Breast epithelium (tissue), 3 donors: ENCODE results near the gene CLSTN2.

ENCODE experiments used
- POLR2A ChIP-seq: fragments of 450-650 bp; IDR thresholded peaks from one replicate; pipeline ENCODE4 v1.6.1; 2016; ENCODE audit warnings: antibody characterized with exemption, mild to moderate bottlenecking, moderate library complexity
- TF ChIP-seq, protein P1 (sequence below), 3 donors: fragments of 450-650 bp; IDR thresholded peaks; one replicate each; pipeline ENCODE4 v1.5.1; 2016 to 2017; ENCODE audit warnings: antibody characterized with exemption in 3 of 3, mild to moderate bottlenecking in 3 of 3, moderate library complexity in 3 of 3

DNA sequence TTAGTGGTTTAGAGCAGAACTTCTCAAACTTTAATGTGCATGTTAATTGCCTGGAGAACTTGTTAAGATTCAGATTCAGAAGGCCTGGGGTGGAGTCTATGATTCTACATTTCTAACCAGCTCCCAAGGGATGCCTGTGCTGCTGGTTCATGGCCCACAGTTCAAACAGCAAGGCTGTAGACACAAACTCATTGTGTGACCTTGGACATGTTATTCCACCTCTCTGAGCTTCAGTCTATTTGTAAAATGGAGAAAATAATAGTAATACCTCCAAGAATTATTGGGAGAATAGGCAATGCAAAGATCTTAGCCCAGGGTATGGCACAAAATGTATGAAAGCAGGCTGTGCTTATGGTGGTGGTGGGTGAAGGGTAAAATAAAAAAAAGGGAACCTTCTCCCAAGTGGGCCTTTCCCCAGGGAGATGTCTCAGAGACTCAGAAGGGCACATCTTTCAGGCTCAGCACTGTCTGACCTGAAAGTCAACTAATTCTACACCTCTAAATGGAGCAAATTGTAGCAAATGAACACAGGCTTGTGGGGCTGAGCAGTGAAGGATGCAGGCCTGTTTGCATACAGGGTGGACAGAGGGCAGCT is 566.9 kb downstream of the CLSTN2 start:
- TF ChIP-seq, protein P1, sequence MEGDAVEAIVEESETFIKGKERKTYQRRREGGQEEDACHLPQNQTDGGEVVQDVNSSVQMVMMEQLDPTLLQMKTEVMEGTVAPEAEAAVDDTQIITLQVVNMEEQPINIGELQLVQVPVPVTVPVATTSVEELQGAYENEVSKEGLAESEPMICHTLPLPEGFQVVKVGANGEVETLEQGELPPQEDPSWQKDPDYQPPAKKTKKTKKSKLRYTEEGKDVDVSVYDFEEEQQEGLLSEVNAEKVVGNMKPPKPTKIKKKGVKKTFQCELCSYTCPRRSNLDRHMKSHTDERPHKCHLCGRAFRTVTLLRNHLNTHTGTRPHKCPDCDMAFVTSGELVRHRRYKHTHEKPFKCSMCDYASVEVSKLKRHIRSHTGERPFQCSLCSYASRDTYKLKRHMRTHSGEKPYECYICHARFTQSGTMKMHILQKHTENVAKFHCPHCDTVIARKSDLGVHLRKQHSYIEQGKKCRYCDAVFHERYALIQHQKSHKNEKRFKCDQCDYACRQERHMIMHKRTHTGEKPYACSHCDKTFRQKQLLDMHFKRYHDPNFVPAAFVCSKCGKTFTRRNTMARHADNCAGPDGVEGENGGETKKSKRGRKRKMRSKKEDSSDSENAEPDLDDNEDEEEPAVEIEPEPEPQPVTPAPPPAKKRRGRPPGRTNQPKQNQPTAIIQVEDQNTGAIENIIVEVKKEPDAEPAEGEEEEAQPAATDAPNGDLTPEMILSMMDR (IDR thresholded peaks at IDR 0.05): no peak
- TF ChIP-seq POLR2A: no peak
